ENCODE data around the gene HYAL3. TPM values are rescaled to one million over a fixed set of nuclear protein-coding genes. Genes with fewer than 3 reads are reported as not detected.

Gene HYAL3
- total and polyA plus RNA-seq, 2 of the 13 experiments (the other 11 are each of a cell fraction or from before 2014, with no cell fraction given), result 5.5 to 10.4 TPM

- peak in 1 of 2 experiments; percentile 44; a peak in 2 of 4 replicates for TF ChIP-seq EP300 (IDR thresholded peaks at IDR 0.05; ENCODE audit: low read depth in 2 of 2, low read length in 2 of 2)
- no peak for TF ChIP-seq EP300 (CRISPR knock-in tag; IDR thresholded peaks at IDR 0.05; ENCODE audit: borderline replicate concordance)
- no peak for TF ChIP-seq GABPA (IDR thresholded peaks at IDR 0.05; ENCODE audit: low read depth, low read length)
- TF ChIP-seq GABPA (CRISPR knock-in tag; IDR thresholded peaks at IDR 0.05; ENCODE audit: low read depth), result peak; percentile 83
- TF ChIP-seq JUN (CRISPR knock-in tag; IDR thresholded peaks at IDR 0.05), result no peak
- no peak for TF ChIP-seq ZNF343 (CRISPR knock-in tag; IDR thresholded peaks at IDR 0.05)
- no peak for TF ChIP-seq MAFF (IDR thresholded peaks at IDR 0.05; ENCODE audit: low read depth, low read length)
- peak; percentile 86 for TF ChIP-seq ZGPAT (CRISPR knock-in tag; IDR thresholded peaks at IDR 0.05)
- no peak for TF ChIP-seq ZNF142 (CRISPR knock-in tag; IDR thresholded peaks at IDR 0.05)
- TF ChIP-seq HIC2 (CRISPR knock-in tag; IDR thresholded peaks at IDR 0.05; ENCODE audit: low read depth), result no peak
- TF ChIP-seq ATF2 (CRISPR knock-in tag; IDR thresholded peaks at IDR 0.05), result peak; percentile 72
- no peak for TF ChIP-seq ZNF230 (CRISPR knock-in tag; IDR thresholded peaks at IDR 0.05)
- TF ChIP-seq MAX (IDR thresholded peaks at IDR 0.05), result peak; percentile 76
- TF ChIP-seq ZSCAN12 (CRISPR knock-in tag; IDR thresholded peaks at IDR 0.05), result no peak
- TF ChIP-seq ZNF670 (CRISPR knock-in tag; IDR thresholded peaks at IDR 0.05; ENCODE audit: borderline replicate concordance), result peak; percentile 88; the same call in 1 of the 2 replicates
- TF ChIP-seq IRF2 (CRISPR knock-in tag; IDR thresholded peaks at IDR 0.05), result peak; percentile 98
Observed at GRCh38 chr3:50292159-50293078, 6.8 kb downstream of the HYAL3 start, which contains the start of gene IFRD2 (continued).
